OCI-M1 (cell line): ENCODE measurements around the gene MAP3K5.
"Not testable (repeated sequence)": the region's sequence is repeated elsewhere in the genome, so short reads cannot be mapped to it uniquely, and the experiment has no call there.

ENCODE experiments used
- DNase-seq: peaks from one replicate; lab custom pipeline; 2025; lab: John Stamatoyannopoulos, UW

The MAP3K5 gene

GRCh38 chr6:136721467-136721866, 70.8 kb downstream of the MAP3K5 start:
- no peak for DNase-seq

GRCh38 chr6:136720045-136720770, 72.1 kb downstream of the MAP3K5 start:
- DNase-seq = no peak

GRCh38 chr6:136719280-136720044, 72.8 kb downstream of the MAP3K5 start:
- DNase-seq = no peak

GRCh38 chr6:136718476-136718875, 73.8 kb downstream of the MAP3K5 start:
- peak; percentile 77 for DNase-seq

GRCh38 chr6:136717716-136717990, 74.6 kb downstream of the MAP3K5 start:
- no peak for DNase-seq

- peak; percentile 23 for DNase-seq
These were observed 75.2 kb downstream of the MAP3K5 start for GRCh38 chr6:136716917-136717715.

- not testable (repeated sequence) for DNase-seq
These were observed 79.6 kb downstream of the MAP3K5 start for GRCh38 chr6:136712642-136713041.

- DNase-seq = no peak
These were observed 80.6 kb downstream of the MAP3K5 start for GRCh38 chr6:136711644-136712043.

- no peak for DNase-seq
These were observed 81.3 kb downstream of the MAP3K5 start for GRCh38 chr6:136710877-136711552.

GRCh38 chr6:136709429-136709828, 82.8 kb downstream of the MAP3K5 start:
- DNase-seq = no peak

- DNase-seq = no peak
These were observed 85.8 kb downstream of the MAP3K5 start for GRCh38 chr6:136706430-136706829.

- no peak for DNase-seq
These were observed 88.9 kb downstream of the MAP3K5 start for GRCh38 chr6:136703331-136703865.

- DNase-seq = no peak
These were observed 91.2 kb downstream of the MAP3K5 start for GRCh38 chr6:136701045-136701444.

GRCh38 chr6:136699358-136699757, 92.9 kb downstream of the MAP3K5 start:
- DNase-seq = no peak

- no peak for DNase-seq
These were observed 95.4 kb downstream of the MAP3K5 start for GRCh38 chr6:136696783-136697364.

GRCh38 chr6:136696238-136696637, 96.0 kb downstream of the MAP3K5 start:
- peak; percentile 62 for DNase-seq

- no peak for DNase-seq
These were observed 96.9 kb downstream of the MAP3K5 start for GRCh38 chr6:136695412-136695811.

- no peak for DNase-seq
These were observed 99.2 kb downstream of the MAP3K5 start for GRCh38 chr6:136693090-136693489.

GRCh38 chr6:136687894-136688293, 104.4 kb downstream of the MAP3K5 start:
- not testable (repeated sequence) for DNase-seq

- no peak for DNase-seq
These were observed 106.7 kb downstream of the MAP3K5 start for GRCh38 chr6:136685540-136686108.

GRCh38 chr6:136684466-136684865, 107.8 kb downstream of the MAP3K5 start:
- DNase-seq = no peak
